GM18519 (cell line): ENCODE measurements around the gene DOK5.
"Not testable (repeated sequence)": the region's sequence is repeated elsewhere in the genome, so short reads cannot be mapped to it uniquely, and the experiment has no call there.

Experiments used
- ATAC-seq: cut with Tn5 transposase; IDR thresholded peaks from one replicate; pipeline ENCODE4 v1.9.1; 2021; ENCODE audit warnings: mild to moderate bottlenecking, moderate library complexity; ENCODE audit not compliant: unreplicated experiment, low FRiP score

Gene DOK5

GRCh38 chr20:54469952-54470351, 5.4 kb upstream of the DOK5 start:
- ATAC-seq = no peak

DNA sequence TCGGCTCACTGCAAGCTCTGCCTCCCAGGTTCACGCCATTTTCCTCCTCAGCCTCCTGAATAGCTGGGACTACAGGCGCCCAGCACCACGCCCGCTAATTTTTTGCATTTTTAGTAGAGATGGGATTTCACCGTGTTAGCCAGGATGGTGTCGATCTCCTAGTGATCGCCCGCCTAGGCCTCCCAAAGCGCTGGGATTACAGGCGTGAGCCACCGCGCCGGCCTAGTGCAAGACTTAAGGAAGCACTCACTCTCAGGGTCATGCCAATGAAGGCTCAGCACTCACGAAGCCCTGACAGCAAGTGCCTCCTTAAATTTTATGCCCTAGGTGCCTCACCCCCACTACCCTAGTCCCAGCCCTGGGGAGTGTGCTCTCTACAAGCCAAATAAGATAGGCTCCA, 4.7 kb upstream of the DOK5 start:
- no peak for ATAC-seq

DNA sequence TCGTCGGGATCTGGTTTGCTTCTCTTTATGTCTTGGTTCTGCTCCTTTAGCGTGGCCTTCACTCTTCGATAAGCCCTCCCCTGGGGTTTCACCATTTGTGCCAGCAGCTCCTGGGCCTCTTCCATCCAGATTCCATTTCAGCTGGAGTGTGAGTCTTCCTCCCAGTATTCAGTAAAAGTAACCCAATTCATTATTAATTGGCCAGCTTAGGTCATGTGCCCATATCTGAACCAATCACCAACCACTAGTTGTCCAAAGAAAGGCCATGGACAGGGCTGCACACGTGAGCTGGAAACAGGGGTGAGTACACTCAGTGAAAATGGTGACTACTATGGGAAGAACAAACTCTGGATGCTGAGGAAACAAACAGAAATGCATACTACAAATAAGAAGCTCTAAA, 2.8 kb upstream of the DOK5 start:
- ATAC-seq = no peak

DNA sequence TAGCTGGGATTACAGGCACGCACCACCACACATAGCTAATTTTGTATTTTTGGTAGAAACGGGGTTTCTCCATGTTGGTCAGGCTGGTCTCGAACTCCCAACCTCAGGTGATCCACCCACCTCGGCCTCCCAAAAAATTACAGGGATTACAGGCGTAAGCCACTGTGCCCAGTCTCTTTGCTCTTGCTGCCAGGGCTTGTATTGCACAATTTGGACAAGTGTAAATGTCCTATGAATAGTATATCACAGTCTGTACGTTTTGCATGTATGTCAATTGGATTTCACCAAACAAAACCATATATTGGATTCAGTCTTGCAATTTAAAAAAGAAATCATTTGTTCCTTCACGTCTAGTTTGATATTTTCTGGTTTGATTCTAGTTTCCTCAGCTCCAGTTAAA, 2.1 kb upstream of the DOK5 start:
- ATAC-seq = no peak

- no peak for ATAC-seq
These were observed 1.3 kb upstream of the DOK5 start for GRCh38 chr20:54474046-54474445.

DNA sequence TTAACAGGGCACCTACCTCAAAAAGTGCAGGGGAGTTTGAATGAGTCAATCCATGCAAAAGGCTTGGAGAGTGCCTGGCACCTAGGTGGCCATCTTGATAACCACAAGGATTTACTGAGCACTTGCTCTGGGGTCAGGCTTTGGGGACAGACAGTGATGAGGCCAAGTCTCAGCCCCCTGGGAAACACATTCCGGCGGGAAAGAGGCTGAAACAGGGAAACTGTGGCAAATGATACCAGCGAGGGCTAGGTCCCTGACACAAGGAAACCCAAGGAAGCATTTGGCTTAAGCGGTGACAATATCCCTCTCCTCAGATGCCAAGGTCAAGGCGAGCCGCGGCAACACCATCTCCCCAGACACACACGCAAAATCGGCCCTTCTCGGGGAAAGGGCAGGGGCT, 527 bp upstream of the DOK5 start:
- no peak for ATAC-seq

GRCh38 chr20:54476169-54477009, 996 bp downstream of the DOK5 start:
- no peak for ATAC-seq

- no peak for ATAC-seq
These were observed 2.0 kb downstream of the DOK5 start for GRCh38 chr20:54477191-54477955.

DNA sequence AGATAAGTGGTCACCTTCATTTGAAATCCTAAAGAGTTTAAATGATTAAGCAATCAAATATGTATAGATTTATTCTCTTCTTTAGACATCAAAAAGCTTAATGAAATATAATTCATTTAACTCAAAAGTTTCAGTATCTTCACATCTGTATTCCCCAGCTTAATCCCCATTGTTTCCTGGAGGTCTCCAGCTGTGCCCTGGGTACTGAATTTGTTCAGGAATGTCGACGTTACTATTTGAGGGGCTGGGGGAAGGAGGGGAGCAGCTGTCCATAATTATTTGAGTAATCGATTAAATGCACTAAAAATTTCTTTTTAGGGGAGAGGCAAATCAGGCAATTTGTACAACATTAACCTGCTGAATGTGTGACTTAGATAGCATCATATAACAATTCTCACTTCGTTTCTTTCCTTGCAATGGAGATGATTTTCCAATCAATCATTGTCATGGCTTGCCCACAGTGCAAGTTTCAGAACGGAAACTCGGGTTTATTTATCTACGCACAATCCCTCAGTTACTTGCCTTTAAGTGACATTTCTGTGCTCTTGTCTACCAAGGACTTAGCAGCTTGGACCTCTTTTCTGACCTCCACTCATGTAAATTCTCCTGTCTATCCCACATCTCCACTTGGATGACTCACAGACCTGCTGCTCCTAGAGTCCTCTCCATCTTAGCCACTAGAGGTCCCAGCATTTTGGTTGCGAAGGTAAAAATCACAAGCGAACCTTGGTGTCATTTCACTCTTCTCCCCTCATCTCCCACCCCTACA, 3.9 kb downstream of the DOK5 start:
- ATAC-seq = no peak

DNA sequence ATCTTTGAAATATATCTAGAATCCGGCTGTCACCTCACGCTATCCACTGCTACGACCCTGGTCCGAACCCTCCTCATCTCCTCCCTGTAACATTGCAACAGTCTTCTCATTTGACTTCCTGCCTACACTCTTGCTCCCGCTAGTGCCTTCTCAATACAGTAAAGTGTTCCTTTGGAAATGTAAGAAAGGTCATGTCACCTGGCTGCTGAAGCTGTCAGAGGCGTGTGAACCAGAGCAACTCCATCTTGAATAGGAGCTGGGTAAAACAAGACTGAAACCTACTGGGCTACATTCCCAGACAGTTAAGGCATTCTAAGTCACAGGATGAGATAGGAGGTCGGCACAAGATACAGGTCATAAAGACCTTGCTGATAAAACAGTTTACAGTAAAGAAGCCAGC, 4.5 kb downstream of the DOK5 start:
- not testable (repeated sequence) for ATAC-seq

GRCh38 chr20:54481442-54481841, 6.0 kb downstream of the DOK5 start:
- ATAC-seq = no peak

DNA sequence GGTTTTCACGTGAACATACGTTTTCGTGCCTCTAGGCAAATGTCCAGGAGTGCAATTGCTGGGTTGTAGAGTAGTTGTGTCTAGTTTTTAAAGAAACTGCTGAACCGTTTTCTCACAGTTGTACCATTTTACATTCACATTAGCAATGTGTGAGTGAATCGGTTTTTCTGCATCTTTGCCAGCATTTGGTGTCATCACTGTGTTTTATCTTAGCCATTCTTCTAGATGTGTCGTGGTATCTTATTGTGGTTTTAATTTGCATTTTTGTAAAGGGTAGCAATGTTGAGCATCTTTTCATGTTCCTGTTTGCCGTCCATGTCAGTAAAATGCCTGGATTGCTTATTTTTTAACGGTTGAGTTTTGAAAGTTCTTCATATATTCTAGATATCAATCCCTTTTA, 10.2 kb downstream of the DOK5 start:
- no peak for ATAC-seq

DNA sequence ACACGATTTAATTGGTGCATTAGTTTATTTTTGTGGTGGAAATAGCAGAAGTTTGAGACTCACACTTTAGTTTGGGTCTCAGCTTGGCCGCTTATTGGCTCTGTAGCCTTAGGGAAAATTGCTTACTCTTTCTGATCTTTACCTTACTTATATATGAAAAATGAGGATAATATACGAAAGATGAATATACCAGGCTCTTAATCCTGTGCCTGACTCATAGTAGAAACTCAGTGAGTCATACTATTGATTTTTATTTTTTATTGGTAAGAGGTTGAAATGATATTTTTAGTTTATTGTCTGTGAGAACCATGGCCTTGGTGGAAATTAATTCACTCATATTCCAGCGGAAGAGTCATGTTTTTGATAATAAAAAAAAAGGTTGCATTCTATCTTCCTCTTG, 11.2 kb downstream of the DOK5 start:
- ATAC-seq = no peak

- no peak for ATAC-seq
These were observed 13.0 kb downstream of the DOK5 start for GRCh38 chr20:54488442-54488841.

DNA sequence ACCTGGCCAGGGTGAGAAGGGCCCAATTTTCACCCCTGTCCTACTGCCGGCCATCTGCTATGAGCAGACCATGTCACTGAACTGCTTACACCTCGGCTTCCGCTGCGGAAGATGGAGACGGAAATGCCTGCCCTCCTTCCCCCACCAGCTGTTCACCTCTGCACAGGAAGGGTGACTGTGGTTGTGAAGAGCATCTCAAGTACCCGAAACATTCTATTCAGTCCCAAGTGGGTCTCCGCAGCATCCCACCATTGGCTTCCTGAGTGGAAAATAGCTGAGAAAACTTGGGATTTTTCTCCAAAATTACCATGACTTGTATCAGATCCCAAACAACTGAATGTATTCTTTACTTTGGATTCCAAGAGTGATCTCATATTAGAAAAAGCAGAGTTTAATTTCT, 16.1 kb downstream of the DOK5 start:
- no peak for ATAC-seq

DNA sequence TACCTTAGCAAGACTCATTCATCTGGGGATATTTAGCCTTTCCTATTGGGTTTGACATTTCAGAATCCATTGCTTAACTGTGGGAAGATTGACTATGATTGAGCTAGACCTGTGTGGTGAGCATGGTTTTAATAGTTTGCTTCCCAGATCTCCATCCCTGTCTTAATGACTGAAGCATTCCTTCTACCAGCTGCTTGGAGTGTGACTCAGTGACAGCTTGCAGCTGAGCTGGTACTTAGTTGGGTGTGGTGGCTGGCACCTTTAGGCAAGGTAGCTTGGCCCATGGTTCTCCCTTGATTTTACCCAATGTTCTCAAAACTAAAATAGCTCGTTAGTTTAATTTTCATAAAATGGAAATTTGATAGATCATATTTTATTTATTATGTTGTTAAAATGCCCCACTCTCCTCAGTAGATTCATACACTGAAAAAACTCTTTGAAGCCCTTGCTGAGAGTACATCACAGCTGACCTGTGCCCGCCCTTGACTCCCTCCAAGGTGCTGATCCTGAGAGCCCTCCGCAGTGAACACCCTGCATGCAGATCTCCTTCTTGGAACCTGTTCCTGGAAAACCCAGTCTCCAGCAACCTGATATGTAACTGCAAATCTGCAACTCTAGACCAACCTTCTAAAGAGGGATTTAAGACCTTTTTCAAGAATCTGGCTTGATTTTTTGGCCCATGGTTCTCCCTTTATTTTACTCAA, 19.1 kb downstream of the DOK5 start:
- ATAC-seq = no peak

DNA sequence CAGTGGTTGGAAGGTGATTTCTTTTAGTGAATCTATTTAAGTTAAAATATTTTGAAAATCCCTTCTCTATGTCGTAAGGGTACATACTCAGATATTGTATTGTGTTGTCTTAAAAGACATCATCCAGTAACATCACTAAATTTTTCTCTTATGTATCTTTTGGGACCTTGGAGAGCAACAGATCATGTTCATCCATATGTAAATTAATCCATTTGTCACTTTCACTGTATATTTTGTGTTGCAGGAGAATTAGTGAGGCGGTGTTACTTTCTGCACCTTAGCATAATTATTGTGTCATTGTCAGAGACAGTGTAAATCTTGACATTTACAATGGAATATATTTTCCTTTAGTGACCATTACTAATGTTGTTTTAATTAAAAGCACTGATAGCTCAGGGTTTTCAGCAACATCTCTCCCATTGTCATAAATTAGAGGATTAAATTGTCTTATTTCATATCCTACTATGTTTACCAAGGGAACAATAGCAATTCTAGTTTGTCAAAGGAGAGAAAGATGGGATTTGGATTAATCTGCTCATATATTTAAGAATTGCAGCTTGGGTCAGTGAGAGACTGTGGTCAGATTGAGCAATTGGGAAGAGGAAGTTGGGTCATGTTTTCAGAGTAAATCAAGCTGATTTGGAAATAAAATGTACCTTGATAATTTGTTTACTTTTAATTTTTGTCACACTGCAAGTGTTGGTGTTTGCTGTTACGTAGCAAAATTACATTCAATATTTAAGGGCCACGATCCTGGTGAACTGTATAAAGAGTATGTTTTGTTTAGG, 22.7 kb downstream of the DOK5 start:
- ATAC-seq = no peak

DNA sequence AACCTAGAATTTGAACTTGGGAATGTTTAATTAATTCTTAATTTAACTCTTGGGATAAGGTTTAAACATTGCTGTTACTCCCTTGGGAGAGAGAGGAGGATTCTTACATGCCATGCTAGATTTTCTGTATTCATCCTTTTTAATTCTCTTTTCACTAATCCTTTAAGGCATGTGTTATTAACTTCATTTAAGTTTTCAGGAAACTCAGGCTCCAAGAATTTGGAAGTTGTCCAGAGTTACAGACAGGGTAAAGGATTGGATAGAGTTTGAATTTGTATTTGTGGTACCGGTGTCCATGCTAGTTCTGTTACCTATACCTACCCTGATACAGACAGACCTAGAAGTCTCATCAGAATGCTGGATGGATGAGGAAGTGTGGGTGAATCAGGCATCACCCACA, 23.7 kb downstream of the DOK5 start:
- ATAC-seq = no peak

DNA sequence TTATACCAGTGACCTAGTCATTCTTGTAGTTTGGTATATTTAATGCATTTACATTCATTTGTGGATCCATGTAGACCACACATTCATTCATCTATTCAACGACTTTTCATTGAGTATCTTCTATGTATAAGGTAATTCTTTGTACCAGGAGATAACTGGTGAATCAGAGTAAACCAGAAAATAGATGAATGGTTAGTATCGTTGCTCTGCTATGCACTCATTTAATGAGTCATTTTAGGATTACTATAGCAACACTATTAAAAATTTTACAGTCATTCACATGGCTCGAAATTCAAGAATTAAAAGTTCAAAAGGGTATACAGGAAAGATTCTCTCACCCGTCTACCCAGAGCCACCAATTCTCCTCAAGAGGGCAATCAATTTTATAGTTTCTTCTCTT, 26.8 kb downstream of the DOK5 start:
- no peak for ATAC-seq

GRCh38 chr20:54506643-54507042, 31.2 kb downstream of the DOK5 start:
- ATAC-seq = no peak
